Fibroblast of lung (primary cell): ENCODE measurements around the gene RASSF4. TPM values are rescaled to one million over a fixed set of nuclear protein-coding genes. Genes with fewer than 3 reads are reported as not detected.

Source experiments
- DNase-seq, 2 donors: peaks; one replicate each; pipeline versions ENCODE4 v3.0.0 to v3.0.0-alpha.2; 2010; ENCODE audit warnings: low read depth in 2 of 2
- H2AFZ ChIP-seq: 2 replicates; pipeline ENCODE4 v1.5.1; 2012; ENCODE audit warnings: low read length, control low read depth, inconsistent platforms
- H3K27ac ChIP-seq: 2 replicates; pipeline ENCODE4 v1.5.1; 2011; ENCODE audit warnings: low read length, control low read depth; ENCODE audit not compliant: insufficient read depth
- H3K27me3 ChIP-seq: 2 replicates; pipeline ENCODE4 v1.5.1; 2011; ENCODE audit warnings: mild to moderate bottlenecking, low read length; ENCODE audit not compliant: control insufficient read depth, insufficient read depth
- H3K36me3 ChIP-seq: 2 replicates; pipeline ENCODE4 v1.5.1; 2011; ENCODE audit warnings: low read length; ENCODE audit not compliant: control insufficient read depth, insufficient read depth
- H3K4me1 ChIP-seq: 2 replicates; pipeline ENCODE4 v1.5.1; 2011; ENCODE audit warnings: low read length; ENCODE audit not compliant: control insufficient read depth, insufficient read depth; ENCODE audit errors: extremely low read depth
- H3K4me2 ChIP-seq: 2 replicates; pipeline ENCODE4 v1.5.1; 2011; ENCODE audit warnings: low read length, control low read depth; ENCODE audit not compliant: insufficient read depth; ENCODE audit errors: extremely low read depth
- H3K4me3 ChIP-seq, 4 experiments: fragments of 200-600 bp in 1 of 4; sonication (generic) in 1 of 4; replicated peaks in 1 of 4; 2 replicates each; pipeline ENCODE4 v1.5.1; 2011 to 2016; ENCODE audit warnings: low read length in 4 of 4, low read depth in 3 of 4, mild to moderate bottlenecking in 3 of 4, control low read depth in 2 of 4, inconsistent platforms in 1 of 4, mixed read lengths in 1 of 4; ENCODE audit not compliant: insufficient read depth in 1 of 4; ENCODE audit errors: control extremely low read depth in 1 of 4
- H3K79me2 ChIP-seq: 2 replicates; pipeline ENCODE4 v1.5.1; 2012; ENCODE audit warnings: mild to moderate bottlenecking, low read length, inconsistent platforms; ENCODE audit not compliant: control insufficient read depth, insufficient read depth
- H3K9ac ChIP-seq: 2 replicates; pipeline ENCODE4 v1.5.1; 2011; ENCODE audit warnings: mild to moderate bottlenecking, low read length, control low read depth; ENCODE audit not compliant: insufficient read depth
- H3K9me3 ChIP-seq: 2 replicates; pipeline ENCODE4 v1.5.1; 2012; ENCODE audit warnings: low read depth, low read length; ENCODE audit not compliant: control insufficient read depth, insufficient read depth
- H4K20me1 ChIP-seq: 2 replicates; pipeline ENCODE4 v1.5.1; 2011; ENCODE audit warnings: low read length; ENCODE audit not compliant: control insufficient read depth, insufficient read depth; ENCODE audit errors: extremely low read depth
- EZH2 ChIP-seq: IDR thresholded peaks from 2 replicates; pipeline ENCODE4 v1.5.1; 2012; ENCODE audit warnings: low read length, control low read depth, mild to moderate bottlenecking; ENCODE audit errors: missing control alignments
- polyA plus RNA-seq, 2 donors: library from polyadenylated mRNA; depleted of rRNA in 1 of 2; stranded (reverse) in 1 of 2; unstranded in 1 of 2; fragments of >200 nt; gene quantifications; 2 replicates each; pipeline ENCODE4 v1.2.1, GENCODE V29; 2011 to 2012; ENCODE audit warnings: missing spikeins in 1 of 2
- total RNA-seq: library from RNA; depleted of rRNA; stranded (reverse); fragments of >200 nt; gene quantifications from 2 replicates; pipeline ENCODE4 v1.2.1, GENCODE V29; 2014
- TF ChIP-seq, protein P1 (sequence below), 2 donors: IDR thresholded peaks in 1 of 2; conservative IDR thresholded peaks in 1 of 2; 1 replicate in 1 of 2; 2 replicates in 1 of 2; pipeline ENCODE4 v1.5.1; 2011 to 2012; ENCODE audit warnings: low read length in 2 of 2, control low read depth in 1 of 2, inconsistent platforms in 1 of 2, low read depth in 1 of 2, mild to moderate bottlenecking in 1 of 2

Gene RASSF4
- total and polyA plus RNA-seq, 2 donors (not counting 1 experiment from before 2014, with no cell fraction given) = 6.4 to 11.4 TPM

GRCh38 chr10:44954962-44955361, 4.6 kb upstream of the RASSF4 start:
- Histone ChIP-seq H3K4me3 (no peak overlapping the region), H4K20me1 (no peaks in the 10 kb centered on the region), H2AFZ (no peak overlapping the region), H3K36me3 (no peaks in the 10 kb centered on the region), H3K9me3 (no peaks in the 10 kb centered on the region), H3K27me3 (no peaks in the 10 kb centered on the region), H3K79me2 (no peaks in the 10 kb centered on the region), H3K9ac (no peak overlapping the region), H3K27ac (no peak overlapping the region), H3K4me1 (peaks cover 6% of the 10 kb centered on the region), H3K4me2 (no peak overlapping the region)
- no peak for TF ChIP-seq EZH2
- TF ChIP-seq, protein P1, sequence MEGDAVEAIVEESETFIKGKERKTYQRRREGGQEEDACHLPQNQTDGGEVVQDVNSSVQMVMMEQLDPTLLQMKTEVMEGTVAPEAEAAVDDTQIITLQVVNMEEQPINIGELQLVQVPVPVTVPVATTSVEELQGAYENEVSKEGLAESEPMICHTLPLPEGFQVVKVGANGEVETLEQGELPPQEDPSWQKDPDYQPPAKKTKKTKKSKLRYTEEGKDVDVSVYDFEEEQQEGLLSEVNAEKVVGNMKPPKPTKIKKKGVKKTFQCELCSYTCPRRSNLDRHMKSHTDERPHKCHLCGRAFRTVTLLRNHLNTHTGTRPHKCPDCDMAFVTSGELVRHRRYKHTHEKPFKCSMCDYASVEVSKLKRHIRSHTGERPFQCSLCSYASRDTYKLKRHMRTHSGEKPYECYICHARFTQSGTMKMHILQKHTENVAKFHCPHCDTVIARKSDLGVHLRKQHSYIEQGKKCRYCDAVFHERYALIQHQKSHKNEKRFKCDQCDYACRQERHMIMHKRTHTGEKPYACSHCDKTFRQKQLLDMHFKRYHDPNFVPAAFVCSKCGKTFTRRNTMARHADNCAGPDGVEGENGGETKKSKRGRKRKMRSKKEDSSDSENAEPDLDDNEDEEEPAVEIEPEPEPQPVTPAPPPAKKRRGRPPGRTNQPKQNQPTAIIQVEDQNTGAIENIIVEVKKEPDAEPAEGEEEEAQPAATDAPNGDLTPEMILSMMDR (conservative IDR thresholded peaks at IDR 0.05 in 1 of 2, IDR thresholded peaks at IDR 0.05 in 1 of 2; ENCODE audit: low read depth in 1 of 2, low read length in 2 of 2) = no peak
- DNase-seq = no peak

DNA sequence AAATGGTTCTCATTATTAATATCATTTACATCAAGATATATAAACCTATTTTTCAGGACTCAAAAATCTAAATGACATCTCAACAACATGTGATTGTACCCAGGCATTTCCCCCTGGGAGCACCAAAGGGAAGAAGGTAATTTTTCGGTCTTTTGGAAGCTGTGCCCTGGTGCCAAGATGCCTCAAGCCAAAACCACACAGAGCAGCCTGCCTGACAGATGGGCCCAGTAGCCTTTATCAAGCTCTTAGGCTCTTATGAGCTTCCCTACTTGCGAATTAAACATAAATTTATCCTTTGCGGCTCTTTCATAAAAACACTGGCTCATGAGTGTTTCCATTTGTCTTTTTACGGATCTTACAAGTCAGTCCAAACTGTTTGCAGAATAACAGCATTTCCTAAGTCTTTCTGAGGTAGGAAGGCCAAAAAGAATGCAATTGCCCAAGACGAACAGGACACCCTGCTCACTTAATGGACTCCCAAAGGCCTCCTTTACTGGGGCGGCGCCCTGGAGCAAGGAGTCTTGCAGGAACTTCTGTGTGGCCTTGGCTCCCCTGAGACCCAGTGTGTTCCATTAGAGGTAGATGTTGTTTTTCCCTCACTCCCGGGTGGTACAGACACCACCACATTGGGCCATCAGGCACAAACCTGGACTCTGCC, 4.1 kb upstream of the RASSF4 start:
- no peak overlapping the region for H3K4me2 ChIP-seq
- H3K9me3 ChIP-seq = no peaks in the 10 kb centered on the region
- no peaks in the 10 kb centered on the region for H3K27me3 ChIP-seq
- H3K36me3 ChIP-seq = no peaks in the 10 kb centered on the region
- TF ChIP-seq, protein P1 (conservative IDR thresholded peaks at IDR 0.05 in 1 of 2, IDR thresholded peaks at IDR 0.05 in 1 of 2; ENCODE audit: low read depth in 1 of 2, low read length in 2 of 2) = no peak
- no peak for TF ChIP-seq EZH2
- no peak overlapping the region for H3K4me3 ChIP-seq
- H4K20me1 ChIP-seq = no peaks in the 10 kb centered on the region
- H3K4me1 ChIP-seq = peaks cover 7% of the 10 kb centered on the region
- H3K9ac ChIP-seq = no peak overlapping the region
- no peak overlapping the region for H3K27ac ChIP-seq
- DNase-seq = no peak
- H3K79me2 ChIP-seq = no peaks in the 10 kb centered on the region
- no peak overlapping the region for H2AFZ ChIP-seq

- H3K79me2 ChIP-seq = no peaks in the 10 kb centered on the region
- no peak overlapping the region for H3K4me2 ChIP-seq
- no peak overlapping the region for H3K9ac ChIP-seq
- H2AFZ ChIP-seq = no peak overlapping the region
- no peak overlapping the region for H3K4me3 ChIP-seq
- no peaks in the 10 kb centered on the region for H3K36me3 ChIP-seq
- no peaks in the 10 kb centered on the region for H4K20me1 ChIP-seq
- no peak overlapping the region for H3K27ac ChIP-seq
- no peak for DNase-seq
- H3K4me1 ChIP-seq = peaks cover 7% of the 10 kb centered on the region
- H3K27me3 ChIP-seq = no peaks in the 10 kb centered on the region
- TF ChIP-seq EZH2 = no peak
- TF ChIP-seq, protein P1 (conservative IDR thresholded peaks at IDR 0.05 in 1 of 2, IDR thresholded peaks at IDR 0.05 in 1 of 2; ENCODE audit: low read depth in 1 of 2, low read length in 2 of 2) = no peak
- H3K9me3 ChIP-seq = no peaks in the 10 kb centered on the region
Measured at GRCh38 chr10:44956226-44956625, 3.4 kb upstream of the RASSF4 start.
